Loucy (cell line): Measurements from ENCODE around the gene C11orf58.

ENCODE experiments used
- H2AFZ ChIP-seq: fragments of 200-600 bp; sonication (generic); 2 replicates; pipeline ENCODE4 v1.6.0; 2016; ENCODE audit warnings: antibody characterized with exemption, mild to moderate bottlenecking, low read length, moderate library complexity
- H3F3A ChIP-seq: fragments of 200-600 bp; 2 replicates; pipeline ENCODE4 v1.6.0; 2016; ENCODE audit warnings: antibody characterized with exemption, low read depth, mild to moderate bottlenecking
- H3K27me3 ChIP-seq: fragments of 200-600 bp; sonication (generic); 2 replicates; pipeline ENCODE4 v1.6.1; 2014; ENCODE audit warnings: low read length, mild to moderate bottlenecking; ENCODE audit not compliant: insufficient read depth, poor library complexity, severe bottlenecking
- H3K36me3 ChIP-seq: fragments of 200-600 bp; sonication (generic); 2 replicates; pipeline ENCODE4 v1.6.1; 2016; ENCODE audit warnings: low read length; ENCODE audit not compliant: insufficient read depth
- H3K4me1 ChIP-seq: fragments of 200-600 bp; sonication (generic); 2 replicates; pipeline ENCODE4 v1.5.1; 2014; ENCODE audit warnings: low read length, mild to moderate bottlenecking; ENCODE audit not compliant: insufficient read depth, poor library complexity, severe bottlenecking
- H3K4me2 ChIP-seq: fragments of 200-600 bp; sonication (generic); 2 replicates; pipeline ENCODE4 v1.6.0; 2014; ENCODE audit warnings: antibody characterized with exemption, low read length, low read depth, mild to moderate bottlenecking; ENCODE audit not compliant: poor library complexity, severe bottlenecking
- H3K4me3 ChIP-seq: fragments of 200-600 bp; sonication (generic); 2 replicates; pipeline ENCODE4 v1.5.1; 2014; ENCODE audit warnings: low read length, mild to moderate bottlenecking, mixed read lengths; ENCODE audit not compliant: poor library complexity, severe bottlenecking
- H3K79me2 ChIP-seq: fragments of 200-600 bp; sonication (generic); 2 replicates; pipeline ENCODE4 v1.6.1; 2014; ENCODE audit warnings: low read length; ENCODE audit not compliant: insufficient read depth
- H3K9ac ChIP-seq: fragments of 200-600 bp; sonication (generic); 2 replicates; pipeline ENCODE4 v1.6.0; 2014; ENCODE audit warnings: mild to moderate bottlenecking, low read depth, low read length, moderate library complexity; ENCODE audit not compliant: poor library complexity, severe bottlenecking
- H3K9me2 ChIP-seq: fragments of 200-600 bp; sonication (generic); replicated peaks from 2 replicates; pipeline ENCODE4 v1.6.1; 2016; ENCODE audit warnings: low read depth, low read length, mixed read lengths
- H3K9me3 ChIP-seq: fragments of 200-600 bp; sonication (generic); 2 replicates; pipeline ENCODE4 v1.6.1; 2014; ENCODE audit warnings: mild to moderate bottlenecking, antibody characterized with exemption, low read length, low read depth; ENCODE audit not compliant: insufficient read depth
- H4K20me1 ChIP-seq: fragments of 200-600 bp; sonication (generic); 2 replicates; pipeline ENCODE4 v1.6.0; 2014; ENCODE audit warnings: antibody characterized with exemption, low read length, mild to moderate bottlenecking; ENCODE audit not compliant: insufficient read depth, poor library complexity, severe bottlenecking
- CTCF ChIP-seq: fragments of 200-600 bp; sonication (generic); conservative IDR thresholded peaks from 2 replicates; pipeline ENCODE4 v1.5.1; 2014; ENCODE audit warnings: mild to moderate bottlenecking, antibody characterized with exemption, low read length
- EZH2phosphoT487 ChIP-seq: fragments of 200-600 bp; IDR thresholded peaks from 2 replicates; pipeline ENCODE4 v1.6.1; 2018; ENCODE audit warnings: antibody characterized with exemption, mild to moderate bottlenecking, moderate library complexity, borderline replicate concordance

C11orf58 gene

GRCh38 chr11:16786131-16786530 lies 47.7 kb downstream of the C11orf58 start:
- no peaks in the 10 kb centered on the region for H3K27me3 ChIP-seq
- TF ChIP-seq CTCF: no peak
- no peak for TF ChIP-seq EZH2phosphoT487
- no peaks in the 10 kb centered on the region for H3K36me3 ChIP-seq
- H3F3A ChIP-seq: no peaks in the 10 kb centered on the region
- H3K4me2 ChIP-seq: no peak overlapping the region
- H3K9me3 ChIP-seq: no peaks in the 10 kb centered on the region
- no peak overlapping the region for H3K4me3 ChIP-seq
- H3K4me1 ChIP-seq: peaks cover 6% of the 10 kb centered on the region
- no peak overlapping the region for H2AFZ ChIP-seq
- no peaks in the 10 kb centered on the region for H3K9me2 ChIP-seq
- H3K79me2 ChIP-seq: no peaks in the 10 kb centered on the region
- H4K20me1 ChIP-seq: no peaks in the 10 kb centered on the region
- no peak overlapping the region for H3K9ac ChIP-seq

- Histone ChIP-seq H2AFZ (no peak overlapping the region), H3K27me3 (no peaks in the 10 kb centered on the region), H4K20me1 (no peaks in the 10 kb centered on the region), H3K4me3 (no peak overlapping the region), H3K9ac (no peak overlapping the region), H3K36me3 (no peaks in the 10 kb centered on the region), H3K4me2 (no peak overlapping the region), H3K4me1 (peaks cover 13% of the 10 kb centered on the region), H3K79me2 (no peaks in the 10 kb centered on the region), H3K9me3 (no peaks in the 10 kb centered on the region), H3K9me2 (no peaks in the 10 kb centered on the region), H3F3A (no peaks in the 10 kb centered on the region)
- TF ChIP-seq CTCF (no peak), EZH2phosphoT487 (no peak)
Observed at GRCh38 chr11:16787035-16787742, 48.7 kb downstream of the C11orf58 start.

GRCh38 chr11:16788141-16789062 lies 50.0 kb downstream of the C11orf58 start:
- Histone ChIP-seq H3K9me2 (no peaks in the 10 kb centered on the region), H3K27me3 (no peaks in the 10 kb centered on the region), H3K4me3 (no peak overlapping the region), H2AFZ (no peak overlapping the region), H4K20me1 (no peaks in the 10 kb centered on the region), H3F3A (no peaks in the 10 kb centered on the region), H3K4me1 (peaks cover 25% of the 10 kb centered on the region), H3K9ac (no peak overlapping the region), H3K4me2 (no peak overlapping the region), H3K9me3 (no peaks in the 10 kb centered on the region), H3K79me2 (no peaks in the 10 kb centered on the region), H3K36me3 (no peaks in the 10 kb centered on the region)
- TF ChIP-seq EZH2phosphoT487: no peak
- TF ChIP-seq CTCF: peak; percentile 95
